NCI-H146 treated with DMSO at 0.1 percent for 48 hours (cell line): ENCODE results near the gene TNFSF8.

Source experiments
- DNase-seq: peaks from one replicate; lab custom pipeline; 2025; ENCODE audit not compliant: unreplicated experiment; lab: John Stamatoyannopoulos, UW

Gene TNFSF8

DNA sequence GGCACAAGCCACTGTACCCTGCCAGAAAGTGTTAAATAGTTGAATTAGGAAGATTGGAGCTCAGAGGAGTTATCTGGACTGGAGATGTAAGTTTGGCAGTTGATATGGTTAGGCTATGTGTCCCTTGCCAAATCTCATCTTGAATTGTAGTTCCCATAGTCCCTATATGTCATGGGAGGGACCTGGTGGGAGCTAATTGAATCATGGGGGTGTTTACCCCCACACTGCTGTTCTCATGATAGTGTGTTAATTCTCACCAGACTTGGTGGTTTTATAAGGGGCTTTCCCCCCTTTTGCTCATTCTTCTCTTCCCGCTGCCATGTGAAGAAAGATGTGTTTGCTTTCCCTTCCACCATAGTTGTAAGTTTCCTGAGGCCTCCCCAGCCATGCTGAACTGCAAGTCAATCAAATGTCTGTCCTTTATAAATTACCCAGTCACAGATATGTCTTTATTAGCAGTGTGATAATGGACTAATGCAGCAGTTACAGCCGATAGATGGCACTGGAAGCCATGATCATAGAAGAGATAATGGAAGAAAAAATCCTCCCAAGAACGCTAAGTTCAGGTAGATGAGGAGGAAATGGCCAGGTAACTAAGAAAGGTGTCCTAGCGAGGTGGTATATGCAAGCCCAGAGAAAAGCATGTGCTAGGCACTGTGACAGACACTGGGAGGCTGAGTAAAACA lies 51.4 kb downstream of the TNFSF8 start:
- DNase-seq, result no peak

DNA sequence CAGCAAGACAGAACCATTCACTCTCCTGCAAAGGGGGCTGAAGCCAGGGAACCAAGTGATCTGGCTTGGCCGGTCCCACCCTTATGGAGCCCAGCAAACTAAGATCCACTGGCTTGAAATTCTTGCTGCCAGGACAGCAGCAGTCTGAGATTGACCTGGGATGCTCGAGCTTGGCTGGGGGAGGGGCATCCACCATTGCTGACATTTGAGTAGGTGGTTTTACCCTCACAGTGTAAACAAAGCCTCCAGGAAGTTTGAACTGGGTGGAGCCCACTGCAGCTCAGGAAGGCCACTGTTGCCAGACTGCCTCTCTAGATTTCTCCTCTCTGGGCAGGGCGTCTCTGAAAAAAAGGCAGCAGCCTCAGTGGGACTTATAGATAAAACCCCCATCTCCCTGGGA lies 60.5 kb downstream of the TNFSF8 start:
- no peak for DNase-seq

DNA sequence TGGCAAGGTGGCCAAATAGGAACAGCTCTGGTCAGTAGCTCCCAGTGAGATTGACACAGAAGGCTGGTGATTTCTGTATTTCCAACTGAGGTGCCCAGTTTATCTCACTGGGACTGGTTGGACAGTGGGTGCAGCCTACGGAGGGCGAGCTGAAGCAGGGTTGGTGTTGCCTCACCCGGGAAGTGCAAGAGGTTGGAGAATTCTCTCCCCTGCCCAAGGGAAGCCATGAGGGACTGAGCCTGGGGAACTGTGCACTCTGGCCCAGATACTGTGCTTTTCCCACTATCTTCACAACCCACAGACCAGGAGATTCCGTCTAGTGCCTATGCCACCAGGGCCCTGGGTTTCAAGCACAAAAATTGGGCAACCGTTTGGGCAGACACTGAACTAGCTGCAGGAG lies 61.0 kb downstream of the TNFSF8 start:
- DNase-seq, result no peak

DNA sequence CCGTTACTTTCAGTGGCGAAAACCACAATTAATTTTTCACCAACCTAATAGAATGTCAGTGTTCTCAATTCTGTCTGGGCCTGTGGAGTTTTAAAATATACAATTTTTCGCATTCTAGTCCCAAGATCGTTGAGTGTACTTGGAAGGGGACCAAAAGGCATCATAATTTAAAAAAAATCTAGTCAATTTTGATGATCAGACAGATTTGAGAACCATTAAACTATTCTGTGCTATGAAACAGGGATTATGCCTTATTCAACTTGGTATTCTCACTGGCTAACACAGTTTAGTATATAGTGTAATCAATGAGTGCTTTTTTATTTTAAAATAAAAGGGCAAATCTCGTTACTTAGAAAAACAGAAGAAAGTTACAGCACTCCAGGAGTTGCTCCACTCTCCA lies 63.1 kb downstream of the TNFSF8 start:
- DNase-seq, result no peak

DNA sequence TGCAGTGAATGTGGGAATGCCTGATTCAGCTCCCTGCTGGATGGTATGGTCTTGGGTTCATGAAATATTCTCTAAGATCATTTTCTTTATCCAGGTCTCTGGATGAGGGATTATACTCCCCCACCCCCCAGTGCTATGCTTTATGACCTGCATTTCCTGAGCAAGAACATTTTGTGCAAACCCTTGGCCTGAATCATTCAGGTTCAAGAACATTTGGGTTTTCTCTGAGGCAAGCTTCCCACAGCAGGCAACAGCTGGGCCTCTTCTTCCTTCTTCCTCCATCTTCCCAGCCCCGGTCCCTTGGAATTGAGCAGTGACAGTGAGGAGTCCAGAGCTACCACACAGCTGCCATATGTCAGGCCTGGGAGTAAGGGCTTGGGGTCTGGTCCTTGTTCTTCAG lies 65.9 kb downstream of the TNFSF8 start:
- no peak for DNase-seq

DNA sequence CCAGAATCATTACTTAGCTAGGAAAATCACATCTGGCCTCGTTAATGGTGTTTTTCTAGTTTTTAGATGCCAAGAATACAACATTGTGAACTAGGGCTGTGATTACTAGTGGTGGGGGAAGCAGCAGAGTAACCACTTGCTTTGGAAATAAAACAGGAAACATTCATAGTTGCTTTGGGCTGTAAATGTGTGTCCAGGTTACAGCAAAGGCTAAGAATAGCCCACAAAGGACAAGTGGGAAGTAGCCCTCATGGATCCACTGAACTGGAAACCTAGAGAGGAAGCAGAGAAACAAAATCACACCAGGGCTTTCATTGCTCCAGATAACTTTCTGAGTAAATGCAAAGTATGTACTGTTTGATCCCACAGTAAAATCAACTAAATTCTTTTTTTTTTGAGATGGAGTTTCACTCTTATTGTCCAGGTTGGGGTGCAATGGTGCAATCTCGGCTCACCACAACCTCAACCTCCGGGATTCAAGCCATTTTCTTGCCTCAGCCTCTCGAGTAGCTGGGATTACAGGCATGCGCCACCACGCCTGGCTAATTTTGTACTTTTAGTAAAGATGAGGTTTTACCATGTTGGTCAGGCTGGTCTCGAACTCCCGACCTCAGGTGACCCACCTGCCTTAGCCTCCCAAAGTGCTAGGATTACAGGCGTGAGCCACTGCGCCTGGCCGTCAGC lies 68.3 kb downstream of the TNFSF8 start:
- DNase-seq, result no peak

DNA sequence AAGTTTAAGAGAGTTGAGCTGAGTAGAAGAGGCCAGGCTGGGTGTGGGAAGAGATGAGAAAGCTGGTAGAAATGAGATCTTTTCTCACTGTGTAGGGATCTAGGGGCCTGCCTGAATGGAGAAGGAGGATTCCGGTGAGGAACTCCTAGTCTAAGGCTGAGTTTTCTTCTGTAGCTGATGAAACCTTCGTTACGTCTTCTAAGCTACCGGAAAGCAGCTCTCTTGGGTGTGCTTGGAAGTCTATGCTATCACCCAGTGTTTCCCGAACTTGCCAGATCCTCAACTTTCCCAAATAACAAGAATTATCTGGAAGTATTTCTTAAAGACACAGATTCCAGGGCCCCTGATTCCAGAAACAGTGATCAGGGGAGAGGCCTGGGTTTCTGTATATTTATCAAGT lies 69.1 kb downstream of the TNFSF8 start:
- DNase-seq, result no peak

DNA sequence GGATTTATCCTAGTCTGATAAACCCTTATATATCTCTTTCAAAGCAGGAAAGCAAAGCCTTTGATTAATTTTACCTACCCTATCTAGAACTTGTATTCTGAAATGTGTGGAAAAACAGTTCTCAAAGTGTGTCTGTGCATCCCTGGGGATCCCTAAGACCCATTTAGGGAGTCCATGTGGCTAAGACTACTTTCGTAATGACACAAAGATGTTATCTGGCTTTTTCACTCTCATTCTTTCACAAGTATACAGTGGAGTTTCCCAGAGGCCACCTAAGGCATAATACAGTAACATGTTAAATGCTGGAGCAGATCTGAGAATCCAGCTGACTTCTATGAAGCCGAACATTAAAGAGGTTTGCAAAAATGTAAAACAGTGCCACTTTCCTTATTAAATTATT lies 70.2 kb downstream of the TNFSF8 start:
- no peak for DNase-seq

DNA sequence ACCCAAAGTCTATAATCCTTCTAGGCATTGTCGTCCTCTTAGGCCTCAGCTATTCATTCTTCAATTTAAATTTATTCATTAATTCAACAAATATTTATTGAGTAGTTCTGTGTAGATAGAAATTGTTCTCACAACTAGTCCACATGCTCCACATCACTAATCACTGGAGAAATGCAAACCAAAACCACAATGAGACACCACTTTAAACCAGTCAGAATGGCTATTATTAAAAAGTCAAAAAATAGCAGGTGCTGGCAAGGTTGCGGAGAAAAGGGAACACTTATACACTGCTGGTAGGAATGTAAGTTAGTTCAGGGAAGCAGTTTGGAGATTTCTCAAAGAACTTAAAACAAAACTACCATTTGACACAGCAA lies 73.5 kb downstream of the TNFSF8 start:
- DNase-seq, result no peak

DNA sequence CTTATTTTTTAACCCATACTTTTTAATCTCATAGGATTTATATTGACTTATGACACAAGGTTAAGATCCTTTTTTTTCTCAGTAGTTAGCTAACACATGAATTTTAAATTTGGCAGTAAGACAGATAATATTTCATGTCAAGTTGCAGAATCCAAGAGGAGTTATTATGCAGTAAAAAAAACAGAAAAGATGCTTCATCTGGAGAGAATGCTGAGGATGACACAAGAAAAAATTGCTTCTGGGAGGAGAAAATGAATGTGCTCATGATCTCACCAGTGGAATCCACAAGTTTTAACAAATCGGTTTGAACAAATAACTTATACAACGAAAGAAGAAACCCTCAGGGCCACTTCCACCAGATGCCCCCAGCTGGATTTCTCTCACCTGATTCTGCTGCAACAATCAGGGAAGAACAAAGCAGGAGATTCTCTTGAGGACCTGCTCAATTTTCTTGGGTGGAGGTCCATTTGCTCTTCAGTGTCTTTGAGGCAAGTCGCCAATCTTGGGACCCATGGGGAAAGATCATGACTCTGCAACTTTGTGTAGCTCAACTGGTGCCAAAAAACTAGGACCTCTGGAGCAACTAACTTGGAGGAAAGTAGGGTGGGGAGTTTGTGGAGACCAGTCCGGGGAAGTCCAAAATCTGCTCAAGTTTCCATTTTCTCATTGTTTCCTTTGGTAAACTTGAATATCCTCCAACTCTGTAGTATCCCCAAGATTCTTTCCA lies 74.0 kb downstream of the TNFSF8 start:
- no peak for DNase-seq

DNA sequence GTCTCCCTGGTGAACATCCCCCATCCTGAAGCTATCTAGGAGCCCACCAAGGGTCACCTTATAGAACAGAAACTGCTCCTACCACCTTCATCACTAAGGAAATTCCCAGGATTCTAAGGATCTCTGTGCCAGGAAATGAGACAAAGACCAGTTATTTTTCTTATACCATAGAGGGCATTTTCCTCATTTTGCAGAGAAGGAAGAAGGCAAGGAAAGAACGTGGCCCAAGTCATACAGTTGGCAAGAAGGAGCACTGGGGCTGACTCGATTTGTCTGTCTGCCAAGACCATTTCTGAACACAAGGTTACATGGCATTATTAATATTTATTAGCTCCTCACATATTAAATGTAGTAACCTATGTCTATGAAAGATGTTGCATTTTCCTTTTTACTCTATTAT lies 74.9 kb downstream of the TNFSF8 start:
- DNase-seq, result no peak

DNA sequence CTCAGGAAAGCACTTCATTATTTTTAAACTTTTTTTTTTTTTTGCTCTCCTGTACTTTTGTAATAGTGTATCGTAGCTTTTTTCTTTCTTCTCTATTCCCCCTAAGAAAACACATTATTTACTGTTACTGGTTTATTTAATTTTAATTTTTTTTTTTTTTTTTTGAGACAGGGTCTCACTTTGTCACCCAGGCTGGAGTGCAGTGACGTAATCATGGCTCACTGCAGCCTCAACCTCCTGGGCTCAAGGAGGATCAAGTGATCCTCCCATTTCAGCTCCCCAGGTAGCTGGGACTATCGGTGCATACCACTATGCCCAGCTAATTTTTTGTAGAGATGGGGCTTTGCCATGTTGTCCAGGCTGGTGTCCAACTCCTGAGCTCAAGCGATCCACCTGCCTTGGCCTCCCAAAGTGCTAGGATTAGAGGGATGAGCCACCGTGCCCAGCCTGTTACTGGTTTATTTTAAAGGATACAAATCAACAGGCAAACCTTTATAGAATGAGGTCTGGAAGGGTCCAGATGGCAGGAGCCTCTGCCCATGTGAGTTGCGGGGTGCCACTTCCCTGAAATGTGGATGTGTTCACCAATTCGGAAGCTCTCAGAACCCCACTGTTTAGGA lies 75.5 kb downstream of the TNFSF8 start:
- DNase-seq, result no peak

DNA sequence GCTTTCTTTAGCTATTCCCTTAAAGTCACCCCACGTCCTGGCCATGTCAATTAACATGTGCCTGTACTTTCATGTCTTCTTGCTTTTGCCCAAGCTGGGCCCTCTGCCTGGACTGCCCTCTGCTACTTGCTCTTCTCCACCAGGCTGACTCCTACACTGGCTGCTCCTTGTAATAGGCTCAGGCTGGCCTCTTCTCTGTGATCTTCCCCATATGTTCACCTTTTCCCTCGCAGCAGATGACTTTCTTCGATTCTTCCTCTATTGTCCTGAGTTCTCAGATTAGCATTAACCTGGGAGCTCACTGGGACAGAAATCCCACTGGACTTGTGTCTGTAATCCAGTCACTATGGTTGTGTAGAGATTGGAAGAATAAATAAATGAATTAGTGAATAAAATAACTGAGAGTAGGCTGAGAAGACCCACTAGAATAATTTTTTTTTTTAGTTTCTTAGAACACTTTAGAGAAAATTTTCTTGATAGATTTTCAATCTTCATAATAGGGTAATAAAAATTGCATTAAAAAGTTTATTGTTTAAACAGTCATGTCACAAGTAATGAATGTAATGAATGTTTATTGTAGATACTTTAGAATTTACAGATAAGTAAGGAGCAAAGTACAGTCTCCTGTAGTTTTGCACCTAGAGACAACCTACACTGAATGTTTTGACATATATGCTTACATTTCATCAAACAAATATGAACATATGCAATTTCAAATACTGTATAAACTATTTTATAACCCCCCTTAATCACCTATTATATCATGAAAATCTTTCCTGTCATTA lies 77.1 kb downstream of the TNFSF8 start:
- DNase-seq, result no peak

DNA sequence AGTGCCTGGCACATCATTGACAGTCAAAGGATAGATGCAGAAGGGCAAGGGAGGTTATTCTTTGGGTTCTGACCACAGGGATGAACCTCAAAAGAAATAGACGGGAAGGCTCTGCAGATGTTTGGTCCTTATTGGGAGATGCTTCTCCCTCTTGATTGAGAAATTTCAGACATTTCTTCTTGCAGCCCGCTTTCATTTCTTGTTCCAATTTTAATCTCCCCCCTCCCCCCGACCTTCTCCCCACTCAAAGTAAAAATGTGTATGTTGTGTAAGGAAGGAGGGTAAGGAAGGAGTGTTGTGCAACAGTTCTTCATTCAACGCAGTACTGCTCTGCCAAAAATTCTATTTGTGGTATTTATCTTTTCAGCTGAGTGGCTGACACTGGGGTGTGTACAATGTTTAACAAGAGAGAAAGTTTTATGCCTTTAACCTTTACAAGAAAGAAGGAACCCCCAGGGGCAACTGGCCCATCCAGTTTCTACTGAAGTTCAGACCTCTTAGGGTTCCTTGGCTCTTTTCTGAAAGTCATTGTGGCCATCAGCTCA lies 78.3 kb downstream of the TNFSF8 start:
- DNase-seq, result no peak

DNA sequence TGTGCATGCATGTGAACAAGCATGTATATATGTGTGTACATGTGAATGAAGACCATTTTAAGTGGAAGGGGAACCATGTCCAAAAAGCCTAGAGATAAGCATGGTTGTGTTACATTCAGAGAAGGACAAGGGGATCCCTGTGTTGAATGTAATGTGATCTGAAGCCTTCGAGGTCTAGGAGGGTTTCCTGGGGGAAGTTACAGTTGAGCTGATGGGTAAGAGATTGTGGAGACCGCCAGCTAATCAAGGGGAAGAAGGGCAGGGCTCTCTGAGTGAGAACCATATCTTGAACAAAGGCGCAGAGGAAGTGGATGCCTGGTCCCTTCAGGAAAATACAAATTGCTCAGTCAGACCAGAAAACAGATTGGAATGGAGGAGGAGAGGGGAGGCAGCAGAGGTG lies 79.1 kb downstream of the TNFSF8 start:
- DNase-seq, result no peak
